NCI-H446 (cell line): ENCODE measurements around the gene SIRT7.

Experiments used
- DNase-seq, 2 experiments: peaks; one replicate each; lab custom pipeline; 2025; lab: John Stamatoyannopoulos, UW

SIRT7 gene

DNA sequence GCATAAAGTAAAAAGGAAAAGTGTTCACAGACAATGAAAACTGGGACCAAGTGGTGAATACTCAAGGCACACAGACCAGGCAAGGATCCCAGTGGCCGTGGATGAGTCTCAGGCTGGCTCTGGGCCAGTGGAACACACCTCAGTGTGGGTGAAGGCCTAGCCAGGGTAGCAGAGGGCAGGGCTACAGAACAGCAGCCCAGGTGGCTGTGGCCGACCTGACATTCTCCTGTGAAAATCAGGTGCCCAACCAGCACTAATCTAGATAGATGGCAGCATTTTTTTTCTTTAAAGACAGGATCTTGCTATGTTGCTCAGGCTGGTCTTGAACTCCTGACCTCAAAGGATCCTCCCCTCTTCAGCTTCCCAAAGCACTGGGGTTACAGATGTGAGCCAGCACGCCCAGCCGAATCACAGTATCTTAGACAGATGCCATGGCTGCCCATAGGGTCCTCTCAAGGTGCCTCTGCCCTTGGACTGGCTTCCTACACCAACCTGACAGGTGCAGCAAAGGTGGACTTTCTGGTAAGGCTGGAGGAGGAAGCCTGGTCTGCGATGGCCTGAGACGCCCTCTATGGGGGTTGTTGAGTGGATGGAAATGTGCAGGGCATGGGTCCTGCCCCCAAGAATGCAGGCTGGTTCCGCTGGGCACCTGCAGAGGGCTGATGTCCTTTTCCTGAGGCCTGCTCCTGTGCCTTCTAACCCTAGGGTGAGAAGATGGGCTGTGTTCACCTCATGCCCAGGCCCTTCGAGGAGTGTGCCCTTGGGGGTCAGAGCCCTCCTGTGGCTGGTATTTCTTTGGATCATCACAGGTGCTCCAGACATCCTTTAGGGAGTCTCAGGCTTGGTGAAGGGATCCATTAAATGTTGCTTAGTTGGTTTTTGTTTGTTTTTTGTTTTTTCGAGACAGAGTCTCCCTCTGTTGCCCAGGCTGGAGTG, 53.9 kb downstream of the SIRT7 start:
- DNase-seq, result no peak

GRCh38 chr17:81863123-81863675, 54.8 kb downstream of the SIRT7 start:
- DNase-seq, result no peak
